Activated naive CD4-positive, alpha-beta T cell treated with anti-CD3 and anti-CD28 coated beads, Interleukin-2, amount 50 U/mL, for 24 hours (primary cell): ENCODE data around the gene UGT1A1.
"Not testable (repeated sequence)": the region's sequence is repeated elsewhere in the genome, so short reads cannot be mapped to it uniquely, and the experiment has no call there.

Experiments used
- H3K27ac Mint-ChIP-seq: one replicate; pipeline ENCODE4 v1.8.0; 2021; ENCODE audit warnings: mild to moderate bottlenecking, mixed read lengths
- H3K27me3 Mint-ChIP-seq: one replicate; pipeline ENCODE4 v1.8.0; 2021; ENCODE audit warnings: mixed read lengths
- H3K36me3 Mint-ChIP-seq: one replicate; pipeline ENCODE4 v1.8.0; 2021; ENCODE audit warnings: mixed read lengths
- H3K4me1 Mint-ChIP-seq: one replicate; pipeline ENCODE4 v1.8.0; 2021; ENCODE audit warnings: mixed read lengths
- H3K4me3 Mint-ChIP-seq: one replicate; pipeline ENCODE4 v1.8.0; 2021; ENCODE audit warnings: mild to moderate bottlenecking, mixed read lengths
- H3K9me3 Mint-ChIP-seq: one replicate; pipeline ENCODE4 v1.8.0; 2021; ENCODE audit warnings: mixed read lengths

Gene UGT1A1

GRCh38 chr2:233750689-233751088 lies 9.4 kb upstream of the UGT1A1 start:
- H3K4me3 Mint-ChIP-seq, H3K27me3 Mint-ChIP-seq: not testable (repeated sequence)

GRCh38 chr2:233751212-233752009 lies 8.7 kb upstream of the UGT1A1 start:
- H3K9me3 Mint-ChIP-seq, H3K27ac Mint-ChIP-seq, H3K27me3 Mint-ChIP-seq, H3K4me1 Mint-ChIP-seq, H3K36me3 Mint-ChIP-seq, H3K4me3 Mint-ChIP-seq: not testable (repeated sequence)

More at GRCh38 chr2:233750689-233751088, 9.4 kb upstream of the UGT1A1 start:
- H3K4me1 Mint-ChIP-seq, H3K36me3 Mint-ChIP-seq, H3K9me3 Mint-ChIP-seq, H3K27ac Mint-ChIP-seq: not testable (repeated sequence)

- Mint-ChIP-seq H3K4me3 (no peak overlapping the region), H3K27me3 (peaks cover 4% of the 10 kb centered on the region), H3K36me3 (peaks cover 1% of the 10 kb centered on the region), H3K9me3 (peaks cover 10% of the 10 kb centered on the region), H3K27ac (no peak overlapping the region), H3K4me1 (no peaks in the 10 kb centered on the region)
Observed at GRCh38 chr2:233754872-233755611, 5.0 kb upstream of the UGT1A1 start.

GRCh38 chr2:233756429-233757081 lies 3.5 kb upstream of the UGT1A1 start:
- Mint-ChIP-seq H3K4me1 (no peaks in the 10 kb centered on the region), H3K27ac (no peak overlapping the region), H3K36me3 (peaks cover 1% of the 10 kb centered on the region), H3K4me3 (no peak overlapping the region), H3K9me3 (peaks cover 9% of the 10 kb centered on the region), H3K27me3 (peaks cover 4% of the 10 kb centered on the region)

GRCh38 chr2:233758141-233758540 lies 1.9 kb upstream of the UGT1A1 start:
- H3K36me3 Mint-ChIP-seq = no peaks in the 10 kb centered on the region
- H3K4me3 Mint-ChIP-seq = no peak overlapping the region
- H3K27ac Mint-ChIP-seq = no peak overlapping the region
- no peaks in the 10 kb centered on the region for H3K4me1 Mint-ChIP-seq
- peaks cover under 1% of the 10 kb centered on the region for H3K9me3 Mint-ChIP-seq
- H3K27me3 Mint-ChIP-seq = no peaks in the 10 kb centered on the region

GRCh38 chr2:233758849-233759248 lies 1.2 kb upstream of the UGT1A1 start:
- Mint-ChIP-seq H3K4me1 (no peaks in the 10 kb centered on the region), H3K4me3 (no peak overlapping the region), H3K36me3 (no peaks in the 10 kb centered on the region), H3K27me3 (peaks cover 3% of the 10 kb centered on the region), H3K27ac (no peak overlapping the region), H3K9me3 (no peaks in the 10 kb centered on the region)

GRCh38 chr2:233761040-233761769 lies 1.1 kb downstream of the UGT1A1 start:
- H3K9me3 Mint-ChIP-seq = no peaks in the 10 kb centered on the region

GRCh38 chr2:233764264-233764663 lies 4.2 kb downstream of the UGT1A1 start:
- no peak overlapping the region for H3K27ac Mint-ChIP-seq
- H3K4me1 Mint-ChIP-seq = no peaks in the 10 kb centered on the region
- no peaks in the 10 kb centered on the region for H3K9me3 Mint-ChIP-seq
- peaks cover 11% of the 10 kb centered on the region for H3K27me3 Mint-ChIP-seq
- H3K4me3 Mint-ChIP-seq = no peak overlapping the region
- no peaks in the 10 kb centered on the region for H3K36me3 Mint-ChIP-seq

More at GRCh38 chr2:233761040-233761769, 1.1 kb downstream of the UGT1A1 start:
- Mint-ChIP-seq H3K27ac (no peak overlapping the region), H3K27me3 (peaks cover 4% of the 10 kb centered on the region), H3K4me3 (no peak overlapping the region), H3K36me3 (no peaks in the 10 kb centered on the region), H3K4me1 (no peaks in the 10 kb centered on the region)

- Mint-ChIP-seq H3K27me3 (peaks cover 12% of the 10 kb centered on the region), H3K27ac (no peak overlapping the region), H3K4me1 (no peaks in the 10 kb centered on the region), H3K9me3 (no peaks in the 10 kb centered on the region), H3K4me3 (no peak overlapping the region), H3K36me3 (no peaks in the 10 kb centered on the region)
Observed at GRCh38 chr2:233764761-233765160, 4.7 kb downstream of the UGT1A1 start.

GRCh38 chr2:233766416-233766815 lies 6.3 kb downstream of the UGT1A1 start:
- no peak overlapping the region for H3K4me3 Mint-ChIP-seq
- peaks cover 12% of the 10 kb centered on the region for H3K27me3 Mint-ChIP-seq
- no peaks in the 10 kb centered on the region for H3K36me3 Mint-ChIP-seq
- no peaks in the 10 kb centered on the region for H3K9me3 Mint-ChIP-seq
- no peaks in the 10 kb centered on the region for H3K4me1 Mint-ChIP-seq
- no peak overlapping the region for H3K27ac Mint-ChIP-seq

- peaks cover 12% of the 10 kb centered on the region for H3K27me3 Mint-ChIP-seq
Observed at GRCh38 chr2:233768076-233768475, 8.0 kb downstream of the UGT1A1 start.

GRCh38 chr2:233769260-233769659 lies 9.2 kb downstream of the UGT1A1 start:
- no peaks in the 10 kb centered on the region for H3K36me3 Mint-ChIP-seq
- no peak overlapping the region for H3K27ac Mint-ChIP-seq
- no peaks in the 10 kb centered on the region for H3K9me3 Mint-ChIP-seq
- peaks cover 11% of the 10 kb centered on the region for H3K27me3 Mint-ChIP-seq
- H3K4me1 Mint-ChIP-seq = no peaks in the 10 kb centered on the region
- no peak overlapping the region for H3K4me3 Mint-ChIP-seq

More at GRCh38 chr2:233768076-233768475, 8.0 kb downstream of the UGT1A1 start:
- Mint-ChIP-seq H3K36me3 (no peaks in the 10 kb centered on the region), H3K4me1 (no peaks in the 10 kb centered on the region), H3K27ac (no peak overlapping the region), H3K4me3 (no peak overlapping the region), H3K9me3 (no peaks in the 10 kb centered on the region)

GRCh38 chr2:233772153-233772552 lies 12.1 kb downstream of the UGT1A1 start:
- no peak overlapping the region for H3K4me3 Mint-ChIP-seq
- no peaks in the 10 kb centered on the region for H3K9me3 Mint-ChIP-seq
- H3K27me3 Mint-ChIP-seq = peaks cover 9% of the 10 kb centered on the region

GRCh38 chr2:233772583-233772982 lies 12.5 kb downstream of the UGT1A1 start:
- H3K36me3 Mint-ChIP-seq = peaks cover 2% of the 10 kb centered on the region
- H3K27ac Mint-ChIP-seq = no peak overlapping the region
- peaks cover 7% of the 10 kb centered on the region for H3K27me3 Mint-ChIP-seq

More at GRCh38 chr2:233772153-233772552, 12.1 kb downstream of the UGT1A1 start:
- peaks cover 2% of the 10 kb centered on the region for H3K36me3 Mint-ChIP-seq
- no peak overlapping the region for H3K27ac Mint-ChIP-seq
- no peaks in the 10 kb centered on the region for H3K4me1 Mint-ChIP-seq

GRCh38 chr2:233773854-233774253 lies 13.8 kb downstream of the UGT1A1 start:
- peaks cover 8% of the 10 kb centered on the region for H3K27me3 Mint-ChIP-seq
- no peak overlapping the region for H3K27ac Mint-ChIP-seq
- H3K36me3 Mint-ChIP-seq = peaks cover 2% of the 10 kb centered on the region
- no peak overlapping the region for H3K4me3 Mint-ChIP-seq
- H3K9me3 Mint-ChIP-seq = no peaks in the 10 kb centered on the region
- H3K4me1 Mint-ChIP-seq = no peaks in the 10 kb centered on the region

More at GRCh38 chr2:233772583-233772982, 12.5 kb downstream of the UGT1A1 start:
- H3K9me3 Mint-ChIP-seq = no peaks in the 10 kb centered on the region
- no peak overlapping the region for H3K4me3 Mint-ChIP-seq
- H3K4me1 Mint-ChIP-seq = no peaks in the 10 kb centered on the region
